K562 (cell line): Measurements from ENCODE around the gene NME7. TPM values are rescaled to one million over a fixed set of nuclear protein-coding genes. Genes with fewer than 3 reads are reported as not detected.

Experiments used
- ATAC-seq: fragments of 200-7000 bp; cut with Tn5 transposase; 3 replicates; pipeline ENCODE4 v1.9.1; 2020; ENCODE audit warnings: moderate library complexity
- BruUV-seq: library from RNA; stranded (reverse); fragments of 400-500 nt; replicated peaks from 2 replicates; lab custom pipeline; 2021; lab: Mats Ljungman, UMichigan
- CTCF ChIA-PET: fragments of 300-600 bp; formaldehyde crosslinking; extraction: SDS; loops from one replicate; lab custom pipeline; 2021; ENCODE audit warnings: low intra/inter-chr PET ratio; lab: Yijun Ruan, JAX
- POLR2A ChIA-PET: fragments of 300-600, 350-650 bp; sonication (Branson Sonifier 250); formaldehyde crosslinking; extraction: SDS; loops from one replicate; lab custom pipeline; 2021; ENCODE audit warnings: antibody characterized with exemption, inconsistent platforms; lab: Yijun Ruan, JAX
- DNase-seq, 4 experiments: peaks; one replicate each; pipeline versions ENCODE4 v3.0.0 to v3.0.0-alpha.2; 2011 to 2018; ENCODE audit warnings: low spot score in 3 of 4, mixed read lengths in 3 of 4; ENCODE audit errors: extremely low read depth in 1 of 4
- FAIRE-seq: peaks from 2 replicates; lab custom pipeline; 2011; peaks lifted over from hg19 to GRCh38; lab: Jason Lieb, UNC
- H2AFZ ChIP-seq: 2 replicates; pipeline ENCODE4 v1.6.0; 2011; ENCODE audit warnings: low read depth, low read length, control low read depth, inconsistent platforms
- H3K27ac ChIP-seq: fragments of 200-600 bp; 3 replicates; pipeline ENCODE4 v1.8.0; 2011; ENCODE audit warnings: low read depth, mild to moderate bottlenecking, control low read depth, inconsistent platforms, low read length, moderate library complexity, mixed read lengths; ENCODE audit errors: extremely low read depth
- H3K27me3 ChIP-seq, 2 experiments: fragments of 300-600 bp in 1 of 2; 2 replicates in 1 of 2; 3 replicates in 1 of 2; pipeline versions ENCODE4 v1.6.0 to v1.8.0; 2011; ENCODE audit warnings: inconsistent platforms in 2 of 2, low read length in 2 of 2, mild to moderate bottlenecking in 1 of 2, mixed read lengths in 1 of 2, moderate library complexity in 1 of 2; ENCODE audit not compliant: control insufficient read depth in 2 of 2, insufficient read depth in 2 of 2
- H3K36me3 ChIP-seq: fragments of 300-600 bp; 3 replicates; pipeline ENCODE4 v1.8.0; 2011; ENCODE audit warnings: mild to moderate bottlenecking, low read length, inconsistent platforms; ENCODE audit not compliant: control insufficient read depth, insufficient read depth
- H3K4me1 ChIP-seq, 2 experiments: fragments of 200-600 bp in 1 of 2; replicated peaks in 1 of 2; 2 replicates in 1 of 2; 3 replicates in 1 of 2; pipeline versions ENCODE4 v1.5.1 to v1.8.0; 2011; ENCODE audit warnings: inconsistent platforms in 2 of 2, low read length in 2 of 2, mild to moderate bottlenecking in 1 of 2, mixed read lengths in 1 of 2, moderate library complexity in 1 of 2; ENCODE audit not compliant: control insufficient read depth in 2 of 2, insufficient read depth in 2 of 2
- H3K4me2 ChIP-seq: 2 replicates; pipeline ENCODE4 v1.6.1; 2011; ENCODE audit warnings: low read length, control low read depth, inconsistent platforms, mixed read lengths; ENCODE audit not compliant: insufficient read depth
- H3K4me3 ChIP-seq: fragments of 200-600 bp; sonication (generic), shearing (Covaris generic); 2 replicates; pipeline ENCODE4 v1.5.1; 2016; ENCODE audit warnings: control low read depth, inconsistent platforms
- H3K79me2 ChIP-seq: fragments of 200-600 bp; 3 replicates; pipeline ENCODE4 v1.8.0; 2011; ENCODE audit warnings: low read length, inconsistent platforms; ENCODE audit not compliant: control insufficient read depth, insufficient read depth
- H3K9ac ChIP-seq, 2 experiments: 2 replicates each; pipeline versions ENCODE4 v1.6.0 to v1.6.1; 2011; ENCODE audit warnings: low read depth in 2 of 2, low read length in 2 of 2, control low read depth in 1 of 2, inconsistent platforms in 1 of 2, mild to moderate bottlenecking in 1 of 2, mixed read lengths in 1 of 2; ENCODE audit not compliant: insufficient read depth in 1 of 2
- H3K9me1 ChIP-seq: one replicate; pipeline ENCODE4 v1.6.0; 2011; ENCODE audit warnings: inconsistent platforms, mild to moderate bottlenecking, low read length, moderate library complexity; ENCODE audit not compliant: control insufficient read depth, insufficient read depth
- H3K9me3 ChIP-seq: replicated peaks from 2 replicates; pipeline ENCODE4 v1.5.1; 2011; ENCODE audit warnings: low read depth, low read length, inconsistent platforms; ENCODE audit not compliant: control insufficient read depth, insufficient read depth
- H4K20me1 ChIP-seq: replicated peaks from 2 replicates; pipeline ENCODE4 v1.6.1; 2011; ENCODE audit warnings: low read length, inconsistent platforms, mixed read lengths; ENCODE audit not compliant: control insufficient read depth, insufficient read depth
- EHMT2 ChIP-seq: fragments of 450-650 bp; IDR thresholded peaks from 2 replicates; pipeline ENCODE4 v1.6.1; 2018; ENCODE audit warnings: antibody characterized with exemption
- NR3C1 ChIP-seq: sonication (generic); formaldehyde crosslinking; IDR thresholded peaks from 2 replicates; pipeline ENCODE4 v1.8.1; 2022; ENCODE audit warnings: missing genetic modification reagents
- ZNF311 ChIP-seq: fragments of 250-450 bp; sonication (Bioruptor Pico); IDR thresholded peaks from 2 replicates; pipeline ENCODE4 v1.4.0; 2020; ENCODE audit warnings: mild to moderate bottlenecking, moderate library complexity
- ZNF316 ChIP-seq: fragments of 450-650 bp; IDR thresholded peaks from 2 replicates; pipeline ENCODE4 v1.6.1; 2016
- WGBS: fragments of 100-300 bp; shearing (Covaris generic); methylation state at CpG from one replicate; pipeline ENCODE4 v1.1.6; 2016; ENCODE audit warnings: low coverage, mixed read lengths; ENCODE audit not compliant: insufficient coverage; ENCODE audit errors: missing lambda C conversion rate; 5-methylcytosine and 5-hydroxymethylcytosine counted together
- in situ Hi-C: fragments of 300-500 bp; cut with MboI; formaldehyde crosslinking; loops from 4 replicates; pipeline ENCODE4 v1.15.0; 2018; ENCODE audit warnings: inconsistent platforms, mixed read lengths
- intact Hi-C: fragments of 100-400 bp; cut with micrococcal nuclease; formaldehyde crosslinking; loops from 2 replicates; pipeline ENCODE4 v1.14.2; 2022
- polyA plus RNA-seq, 8 experiments: library from polyadenylated mRNA; depleted of rRNA in 4 of 8; stranded (reverse) in 5 of 8; unstranded in 3 of 8; fragments of >200 nt; fragmentation: Nextera tagmentation in 2 of 8; fragmentation: Illumina TruSeq in 1 of 8; extraction: Ambion mirVana in 2 of 8; extraction: Trizol in 1 of 8; gene quantifications; 2 replicates each; pipeline versions ENCODE4 v1.2.1 to v1.2.3, GENCODE V29; 2011 to 2014; ENCODE audit warnings: inconsistent platforms in 1 of 8, missing spikeins in 1 of 8
- total RNA-seq, 7 experiments: library from RNA; depleted of rRNA in 6 of 7; stranded (reverse); fragments of >200 nt in 6 of 7; fragmentation: Illumina TruSeq in 2 of 7; extraction: Trizol in 2 of 7; gene quantifications; 2 replicates each; pipeline versions ENCODE4 v1.2.1 to v1.2.3, GENCODE V29; 2011 to 2021; ENCODE audit warnings: low replicate concordance in 1 of 7

NME7 gene
- total and polyA plus RNA-seq, 9 of the 15 experiments (the other 6 are each of a cell fraction or from before 2014, with no cell fraction given): 7.9 to 43.2 (median 23.9) TPM

DNA sequence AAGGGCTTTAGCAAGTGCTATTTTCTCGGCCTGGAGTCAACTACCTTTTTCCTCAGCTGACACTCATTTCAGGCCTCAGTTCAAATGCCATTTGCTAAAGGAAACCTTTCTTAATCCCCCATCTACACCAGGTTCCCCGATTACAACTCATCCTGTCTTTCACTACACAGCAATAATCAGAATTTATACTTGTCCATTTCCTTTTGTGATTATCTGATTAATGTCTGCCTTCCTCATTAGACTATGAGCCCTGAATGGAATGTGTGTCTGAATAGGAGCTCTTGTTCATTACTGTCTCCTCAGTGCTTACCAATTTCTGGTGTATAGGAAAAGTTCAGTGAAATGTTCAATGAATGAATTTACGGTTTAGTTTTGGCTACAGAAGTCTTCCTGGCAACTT, 224.3 kb downstream of the NME7 start:
- Histone ChIP-seq H3K27me3 (no peaks in the 10 kb centered on the region), H4K20me1 (no peaks in the 10 kb centered on the region), H2AFZ (no peak overlapping the region), H3K9ac (no peak overlapping the region), H3K36me3 (no peaks in the 10 kb centered on the region), H3K4me2 (no peak overlapping the region), H3K4me1 (peaks cover 0 to 11% of the 10 kb centered on the region in 2 experiments; a peak in 2 of 5 replicates), H3K27ac (no peak overlapping the region), H3K4me3 (no peak overlapping the region), H3K9me1 (no peaks in the 10 kb centered on the region), H3K9me3 (no peaks in the 10 kb centered on the region), H3K79me2 (no peaks in the 10 kb centered on the region)
- ATAC-seq: no peak
- WGBS: 19% methylated on average over 3 of the region's 3 CpGs
- TF ChIP-seq EHMT2 (no peak), NR3C1 (CRISPR knock-in tag) (no peak)
- FAIRE-seq: no peak
- ChIA-PET POLR2A (interaction anchor here (2.0 kb wide), 1 partner anchor 9 kb away, joined by 6 read pairs; no protein-coding TSS in a partner anchor), CTCF (no interaction called here)
- intact Hi-C loops: no loop called here
- BruUV-seq: no TSS peak
- DNase-seq: no peak
- in situ Hi-C loops: no loop called here

DNA sequence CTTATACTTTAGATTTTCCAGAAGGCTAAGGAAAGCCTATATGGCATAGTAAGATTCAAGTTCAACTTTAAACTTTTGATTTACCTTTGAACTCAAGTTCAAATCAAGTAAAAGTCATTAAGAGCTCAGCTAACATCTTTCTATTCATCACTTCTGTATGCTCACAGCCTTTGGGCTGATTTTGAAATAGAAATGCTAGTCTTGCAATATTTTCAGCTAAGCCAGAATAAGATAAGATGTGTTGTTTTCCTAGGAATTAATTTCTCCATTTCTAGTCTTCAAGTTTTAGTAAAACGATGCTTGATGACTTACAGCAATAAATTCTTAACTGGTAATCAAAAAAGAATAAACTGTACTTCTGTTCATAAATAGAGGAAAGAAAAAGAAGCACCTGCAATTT, 225.5 kb downstream of the NME7 start:
- no TSS peak for BruUV-seq
- H3K9ac ChIP-seq: no peak overlapping the region
- FAIRE-seq: peak; percentile 19

More for the DNA sequence above, 225.5 kb downstream of the NME7 start:
- Histone ChIP-seq H3K27me3 (no peaks in the 10 kb centered on the region), H3K4me2 (no peak overlapping the region), H3K9me3 (no peaks in the 10 kb centered on the region), H2AFZ (no peak overlapping the region), H3K9me1 (no peaks in the 10 kb centered on the region), H3K4me3 (no peak overlapping the region), H3K36me3 (no peaks in the 10 kb centered on the region), H4K20me1 (no peaks in the 10 kb centered on the region), H3K27ac (no peak overlapping the region), H3K4me1 (peaks cover 0 to 9% of the 10 kb centered on the region in 2 experiments; a peak in 2 of 5 replicates), H3K79me2 (no peaks in the 10 kb centered on the region)
- ChIA-PET CTCF (no interaction called here), POLR2A (interaction anchor here (2.0 kb wide), 1 partner anchor 10 kb away, joined by 6 read pairs; no protein-coding TSS in a partner anchor)
- peak; percentile 56 for TF ChIP-seq ZNF316
- TF ChIP-seq ZNF311 (CRISPR knock-in tag): no peak
- whole genome bisulfite sequencing: 12% methylated on average over 1 of the region's 1 CpG
- intact Hi-C loops: no loop called here
- DNase-seq: no peak
- ATAC-seq: no peak
- in situ Hi-C loops: no loop called here
